Measurements from ENCODE around the gene FAM50B. TPM values are rescaled to one million over a fixed set of nuclear protein-coding genes. Genes with fewer than 3 reads are reported as not detected.

The FAM50B gene
- total and polyA plus RNA-seq, 10 of the 15 experiments (the other 5 are each of a cell fraction or from before 2014, with no cell fraction given) = 0.58 to 10.2 (median 5.9) TPM

DNA sequence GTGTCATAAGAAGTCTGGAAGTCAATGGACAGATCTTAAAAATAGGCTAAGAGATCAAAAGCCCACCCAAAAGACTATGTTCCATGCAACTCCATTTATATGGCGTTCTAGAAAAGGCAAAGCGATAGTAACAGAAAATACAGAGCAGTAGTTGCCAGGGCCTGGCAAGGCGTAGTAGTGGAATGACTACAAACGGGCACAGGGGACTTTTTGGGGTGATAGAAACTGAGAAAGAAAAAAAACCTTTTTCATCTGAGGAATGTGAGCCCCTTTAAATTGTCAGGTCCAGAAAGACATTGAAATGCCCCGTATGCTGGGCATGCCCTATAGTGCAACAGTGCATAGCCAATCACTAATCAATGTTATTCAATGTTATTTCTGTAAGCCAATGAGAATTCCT, 47.2 kb upstream of the FAM50B start (continued):
- TF ChIP-seq TAF1 (IDR thresholded peaks at IDR 0.05; ENCODE audit: borderline replicate concordance, low read depth, low read length) (no peak), MYB (IDR thresholded peaks at IDR 0.05; ENCODE audit: borderline replicate concordance, low read depth, low read length) (no peak), NFYB (IDR thresholded peaks at IDR 0.05; ENCODE audit: insufficient read depth, low read depth, low read length) (0 out of 2 replicates have a peak, but pooled peaks have one; percentile 29), FOXK2 (IDR thresholded peaks at IDR 0.05) (no peak), BCL11A (IDR thresholded peaks at IDR 0.05; ENCODE audit: low read depth, low read length) (0 out of 2 replicates have a peak, but pooled peaks have one; percentile 53), IKZF2 (IDR thresholded peaks at IDR 0.05) (0 out of 4 replicates have a peak, but pooled peaks of 1 of the 2 experiments have one; percentile 24), SMC3 (IDR thresholded peaks at IDR 0.05; ENCODE audit: borderline replicate concordance, low read length) (no peak), EP300 (IDR thresholded peaks at IDR 0.05; ENCODE audit: borderline replicate concordance in 1 of 2, control insufficient read depth in 1 of 2, low read depth in 2 of 2, low read length in 2 of 2) (peak in 1 of 2 experiments; percentile 70; a peak in 1 of 4 replicates), KLF5 (IDR thresholded peaks at IDR 0.05; ENCODE audit: partially characterized antibody) (no peak), MLLT1 (IDR thresholded peaks at IDR 0.05) (no peak), FOXM1 (IDR thresholded peaks at IDR 0.05; ENCODE audit: low read depth, low read length) (peak; percentile 29; the same call in 1 of the 2 replicates), SMAD1 (IDR thresholded peaks at IDR 0.05; ENCODE audit: low read depth, partially characterized antibody) (no peak), HDAC2 (IDR thresholded peaks at IDR 0.05) (no peak), BHLHE40 (IDR thresholded peaks at IDR 0.05; ENCODE audit: borderline replicate concordance in 1 of 2, low read depth in 2 of 2, low read length in 1 of 2) (no peak), MYC (IDR thresholded peaks at IDR 0.05; ENCODE audit: insufficient read depth, insufficient read length, insufficient replicate concordance, low read length, severe bottlenecking) (no peak), CTCF (IDR thresholded peaks at IDR 0.05 in 2 of 3, conservative IDR thresholded peaks at IDR 0.05 in 1 of 3; ENCODE audit: control insufficient read depth in 2 of 3, extremely low read depth in 1 of 3, insufficient read depth in 1 of 3, low read depth in 3 of 3, low read length in 3 of 3) (no peak)
- TF ChIP-seq, protein P1, sequence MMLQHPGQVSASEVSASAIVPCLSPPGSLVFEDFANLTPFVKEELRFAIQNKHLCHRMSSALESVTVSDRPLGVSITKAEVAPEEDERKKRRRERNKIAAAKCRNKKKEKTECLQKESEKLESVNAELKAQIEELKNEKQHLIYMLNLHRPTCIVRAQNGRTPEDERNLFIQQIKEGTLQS (IDR thresholded peaks at IDR 0.05; ENCODE audit: borderline replicate concordance, extremely low read depth, low read depth, low read length) = no peak
- TF ChIP-seq, protein P2, sequence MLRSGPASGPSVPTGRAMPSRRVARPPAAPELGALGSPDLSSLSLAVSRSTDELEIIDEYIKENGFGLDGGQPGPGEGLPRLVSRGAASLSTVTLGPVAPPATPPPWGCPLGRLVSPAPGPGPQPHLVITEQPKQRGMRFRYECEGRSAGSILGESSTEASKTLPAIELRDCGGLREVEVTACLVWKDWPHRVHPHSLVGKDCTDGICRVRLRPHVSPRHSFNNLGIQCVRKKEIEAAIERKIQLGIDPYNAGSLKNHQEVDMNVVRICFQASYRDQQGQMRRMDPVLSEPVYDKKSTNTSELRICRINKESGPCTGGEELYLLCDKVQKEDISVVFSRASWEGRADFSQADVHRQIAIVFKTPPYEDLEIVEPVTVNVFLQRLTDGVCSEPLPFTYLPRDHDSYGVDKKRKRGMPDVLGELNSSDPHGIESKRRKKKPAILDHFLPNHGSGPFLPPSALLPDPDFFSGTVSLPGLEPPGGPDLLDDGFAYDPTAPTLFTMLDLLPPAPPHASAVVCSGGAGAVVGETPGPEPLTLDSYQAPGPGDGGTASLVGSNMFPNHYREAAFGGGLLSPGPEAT (IDR thresholded peaks at IDR 0.05; ENCODE audit: low read depth) = no peak
- TF ChIP-seq, protein P3, sequence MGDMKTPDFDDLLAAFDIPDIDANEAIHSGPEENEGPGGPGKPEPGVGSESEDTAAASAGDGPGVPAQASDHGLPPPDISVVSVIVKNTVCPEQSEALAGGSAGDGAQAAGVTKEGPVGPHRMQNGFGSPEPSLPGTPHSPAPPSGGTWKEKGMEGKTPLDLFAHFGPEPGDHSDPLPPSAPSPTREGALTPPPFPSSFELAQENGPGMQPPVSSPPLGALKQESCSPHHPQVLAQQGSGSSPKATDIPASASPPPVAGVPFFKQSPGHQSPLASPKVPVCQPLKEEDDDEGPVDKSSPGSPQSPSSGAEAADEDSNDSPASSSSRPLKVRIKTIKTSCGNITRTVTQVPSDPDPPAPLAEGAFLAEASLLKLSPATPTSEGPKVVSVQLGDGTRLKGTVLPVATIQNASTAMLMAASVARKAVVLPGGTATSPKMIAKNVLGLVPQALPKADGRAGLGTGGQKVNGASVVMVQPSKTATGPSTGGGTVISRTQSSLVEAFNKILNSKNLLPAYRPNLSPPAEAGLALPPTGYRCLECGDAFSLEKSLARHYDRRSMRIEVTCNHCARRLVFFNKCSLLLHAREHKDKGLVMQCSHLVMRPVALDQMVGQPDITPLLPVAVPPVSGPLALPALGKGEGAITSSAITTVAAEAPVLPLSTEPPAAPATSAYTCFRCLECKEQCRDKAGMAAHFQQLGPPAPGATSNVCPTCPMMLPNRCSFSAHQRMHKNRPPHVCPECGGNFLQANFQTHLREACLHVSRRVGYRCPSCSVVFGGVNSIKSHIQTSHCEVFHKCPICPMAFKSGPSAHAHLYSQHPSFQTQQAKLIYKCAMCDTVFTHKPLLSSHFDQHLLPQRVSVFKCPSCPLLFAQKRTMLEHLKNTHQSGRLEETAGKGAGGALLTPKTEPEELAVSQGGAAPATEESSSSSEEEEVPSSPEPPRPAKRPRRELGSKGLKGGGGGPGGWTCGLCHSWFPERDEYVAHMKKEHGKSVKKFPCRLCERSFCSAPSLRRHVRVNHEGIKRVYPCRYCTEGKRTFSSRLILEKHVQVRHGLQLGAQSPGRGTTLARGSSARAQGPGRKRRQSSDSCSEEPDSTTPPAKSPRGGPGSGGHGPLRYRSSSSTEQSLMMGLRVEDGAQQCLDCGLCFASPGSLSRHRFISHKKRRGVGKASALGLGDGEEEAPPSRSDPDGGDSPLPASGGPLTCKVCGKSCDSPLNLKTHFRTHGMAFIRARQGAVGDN (IDR thresholded peaks at IDR 0.05) = no peak

Data from GM12878 (cell line).